Trophoblast cell (in vitro differentiated cells and primary cell): ENCODE measurements around the gene TUB.

ENCODE experiments used
- DNase-seq, 2 donors: peaks; one replicate each; pipeline ENCODE4 v3.0.0-alpha.2; 2016
- H2AFZ ChIP-seq: 2 replicates; pipeline ENCODE4 v1.6.1; 2013; ENCODE audit warnings: low read length, moderate library complexity, mild to moderate bottlenecking; ENCODE audit not compliant: insufficient read depth, poor library complexity
- H2AK5ac ChIP-seq: 2 replicates; pipeline ENCODE4 v1.6.1; 2013; ENCODE audit warnings: mild to moderate bottlenecking, low read length
- H2BK120ac ChIP-seq: 2 replicates; pipeline ENCODE4 v1.6.1; 2013; ENCODE audit warnings: low read length, mild to moderate bottlenecking, moderate library complexity; ENCODE audit not compliant: insufficient read depth, poor library complexity
- H2BK12ac ChIP-seq: 2 replicates; pipeline ENCODE4 v1.6.1; 2013; ENCODE audit warnings: mild to moderate bottlenecking, low read length, moderate library complexity
- H2BK5ac ChIP-seq: 2 replicates; pipeline ENCODE4 v1.6.1; 2013; ENCODE audit warnings: low read length, low read depth, moderate library complexity, mild to moderate bottlenecking; ENCODE audit not compliant: poor library complexity
- H3K14ac ChIP-seq: 2 replicates; pipeline ENCODE4 v1.6.1; 2013; ENCODE audit warnings: mild to moderate bottlenecking, low read length
- H3K18ac ChIP-seq: 2 replicates; pipeline ENCODE4 v1.6.1; 2013; ENCODE audit warnings: mild to moderate bottlenecking, low read length
- H3K23ac ChIP-seq: 2 replicates; pipeline ENCODE4 v1.6.1; 2013; ENCODE audit warnings: low read length
- H3K27ac ChIP-seq: 2 replicates; pipeline ENCODE4 v1.5.1; 2013; ENCODE audit warnings: low read depth, mild to moderate bottlenecking, inconsistent platforms, low read length, moderate library complexity
- H3K27me3 ChIP-seq: 2 replicates; pipeline ENCODE4 v1.6.1; 2013; ENCODE audit warnings: inconsistent platforms, mild to moderate bottlenecking, low read length, moderate library complexity; ENCODE audit not compliant: insufficient read depth
- H3K36me3 ChIP-seq, 2 experiments: 1 replicate in 1 of 2; 2 replicates in 1 of 2; pipeline ENCODE4 v1.6.1; 2013; ENCODE audit warnings: low read length in 2 of 2, mild to moderate bottlenecking in 2 of 2, moderate library complexity in 1 of 2; ENCODE audit not compliant: insufficient read depth in 2 of 2, control insufficient read depth in 1 of 2
- H3K4ac ChIP-seq: 2 replicates; pipeline ENCODE4 v1.6.1; 2013; ENCODE audit warnings: low read depth, mild to moderate bottlenecking, low read length, moderate library complexity
- H3K4me1 ChIP-seq, 2 experiments: 1 replicate in 1 of 2; 2 replicates in 1 of 2; pipeline ENCODE4 v1.6.1; 2013; ENCODE audit warnings: low read length in 2 of 2, mild to moderate bottlenecking in 2 of 2, moderate library complexity in 1 of 2; ENCODE audit not compliant: insufficient read depth in 2 of 2, control insufficient read depth in 1 of 2
- H3K4me2 ChIP-seq: 2 replicates; pipeline ENCODE4 v1.6.1; 2013; ENCODE audit warnings: inconsistent platforms, mild to moderate bottlenecking, low read length, moderate library complexity
- H3K4me3 ChIP-seq: 2 replicates; pipeline ENCODE4 v1.5.1; 2013; ENCODE audit warnings: mild to moderate bottlenecking, low read depth, low read length, inconsistent platforms
- H3K79me1 ChIP-seq: one replicate; pipeline ENCODE4 v1.6.1; 2013; ENCODE audit warnings: low read length
- H3K79me2 ChIP-seq: 2 replicates; pipeline ENCODE4 v1.6.1; 2013; ENCODE audit warnings: low read length, mild to moderate bottlenecking; ENCODE audit not compliant: control insufficient read depth, insufficient read depth, poor library complexity
- H3K9ac ChIP-seq: 2 replicates; pipeline ENCODE4 v1.6.1; 2013; ENCODE audit warnings: mild to moderate bottlenecking, low read length
- H3K9me3 ChIP-seq: 2 replicates; pipeline ENCODE4 v1.6.1; 2013; ENCODE audit warnings: low read depth, mild to moderate bottlenecking, control low read depth, inconsistent platforms, low read length; ENCODE audit not compliant: insufficient read depth
- H4K12ac ChIP-seq: 2 replicates; pipeline ENCODE4 v1.6.1; 2013; ENCODE audit warnings: low read depth, mild to moderate bottlenecking, low read length, moderate library complexity
- H4K8ac ChIP-seq: 2 replicates; pipeline ENCODE4 v1.6.1; 2013; ENCODE audit warnings: low read depth, mild to moderate bottlenecking, low read length, moderate library complexity
- H4K91ac ChIP-seq: one replicate; pipeline ENCODE4 v1.6.1; 2013; ENCODE audit warnings: low read depth, mild to moderate bottlenecking, low read length, moderate library complexity
- WGBS: extraction: QIAGEN DNeasy Blood & Tissue Kit; methylation state at CpG from one replicate; pipeline ENCODE4 v1.1.7; 2013; ENCODE audit warnings: missing lambda C conversion rate; ENCODE audit not compliant: insufficient read length, insufficient coverage; ENCODE audit errors: extremely low coverage; 5-methylcytosine and 5-hydroxymethylcytosine counted together

The TUB gene

GRCh38 chr11:8087185-8087584 is 6.2 kb downstream of the TUB start:
- Histone ChIP-seq H3K79me2 (no peaks in the 10 kb centered on the region), H3K36me3 (no peaks in the 10 kb centered on the region), H3K18ac (no peak overlapping the region), H3K23ac (no peak overlapping the region), H2AFZ (no peak overlapping the region), H3K9me3 (no peaks in the 10 kb centered on the region), H3K4ac (no peak overlapping the region), H4K91ac (no peak overlapping the region), H3K4me2 (no peak overlapping the region), H3K27me3 (no peaks in the 10 kb centered on the region), H2BK12ac (no peak overlapping the region), H3K4me1 (peaks cover 9 to 14% of the 10 kb centered on the region in 2 experiments), H3K9ac (no peak overlapping the region), H3K4me3 (no peak overlapping the region), H4K12ac (no peak overlapping the region), H3K79me1 (peaks cover 2% of the 10 kb centered on the region), H3K27ac (no peak overlapping the region), H2AK5ac (no peak overlapping the region), H2BK5ac (no peak overlapping the region), H2BK120ac (no peak overlapping the region), H4K8ac (no peak overlapping the region), H3K14ac (no peak overlapping the region)
- peak in 1 of 2 donors; percentile 10 for DNase-seq
- no CpG with 5 or more reads among the region's 4 CpGs for WGBS

- Histone ChIP-seq H2BK5ac (no peak overlapping the region), H3K9me3 (no peaks in the 10 kb centered on the region), H2BK120ac (no peak overlapping the region), H4K12ac (no peak overlapping the region), H2BK12ac (no peak overlapping the region), H2AK5ac (no peak overlapping the region), H3K27me3 (no peaks in the 10 kb centered on the region), H3K9ac (no peak overlapping the region), H3K4me2 (no peak overlapping the region), H2AFZ (no peak overlapping the region), H3K18ac (no peak overlapping the region), H3K79me1 (peaks cover 2% of the 10 kb centered on the region), H3K4ac (no peak overlapping the region), H3K79me2 (no peaks in the 10 kb centered on the region), H3K4me1 (peaks cover 5 to 9% of the 10 kb centered on the region in 2 experiments), H3K36me3 (no peaks in the 10 kb centered on the region), H3K14ac (no peak overlapping the region), H4K8ac (no peak overlapping the region), H3K4me3 (no peak overlapping the region), H3K23ac (no peak overlapping the region), H3K27ac (no peak overlapping the region), H4K91ac (no peak overlapping the region)
- no peak for DNase-seq
- no CpG with 5 or more reads among the region's 3 CpGs for WGBS
Measured at GRCh38 chr11:8087756-8088155, 6.7 kb downstream of the TUB start.

- WGBS: no CpG with 5 or more reads among the region's 17 CpGs
- Histone ChIP-seq H4K91ac (no peak overlapping the region), H2BK120ac (no peak overlapping the region), H3K36me3 (peaks cover 5 to 6% of the 10 kb centered on the region in 2 experiments), H3K9ac (no peak overlapping the region), H3K27me3 (no peaks in the 10 kb centered on the region), H3K18ac (no peak overlapping the region), H3K79me1 (no peaks in the 10 kb centered on the region), H3K4me2 (no peak overlapping the region), H2BK5ac (no peak overlapping the region), H3K27ac (no peak overlapping the region), H3K4ac (no peak overlapping the region), H3K23ac (no peak overlapping the region), H4K8ac (no peak overlapping the region), H3K14ac (no peak overlapping the region), H2AK5ac (no peak overlapping the region), H2BK12ac (no peak overlapping the region), H3K4me1 (no peaks in the 10 kb centered on the region), H3K4me3 (no peak overlapping the region), H3K79me2 (no peaks in the 10 kb centered on the region), H2AFZ (no peak overlapping the region), H4K12ac (no peak overlapping the region), H3K9me3 (no peaks in the 10 kb centered on the region)
- no peak for DNase-seq
Measured at GRCh38 chr11:8089791-8090510, 8.9 kb downstream of the TUB start.

- H3K4me2 ChIP-seq: no peak overlapping the region
- no peak overlapping the region for H2BK12ac ChIP-seq
- H2BK120ac ChIP-seq: no peak overlapping the region
- H4K12ac ChIP-seq: no peak overlapping the region
- no peaks in the 10 kb centered on the region for H3K79me1 ChIP-seq
- WGBS: no CpG with 5 or more reads among the region's 5 CpGs
- no peaks in the 10 kb centered on the region for H3K27me3 ChIP-seq
- no peaks in the 10 kb centered on the region for H3K9me3 ChIP-seq
- H3K9ac ChIP-seq: no peak overlapping the region
- H2BK5ac ChIP-seq: no peak overlapping the region
- no peaks in the 10 kb centered on the region for H3K79me2 ChIP-seq
- no peak overlapping the region for H4K91ac ChIP-seq
- H3K36me3 ChIP-seq: peaks cover 5 to 6% of the 10 kb centered on the region in 2 experiments
- no peak overlapping the region for H2AFZ ChIP-seq
- H4K8ac ChIP-seq: no peak overlapping the region
- no peak overlapping the region for H3K14ac ChIP-seq
- no peak overlapping the region for H2AK5ac ChIP-seq
- no peak overlapping the region for H3K4ac ChIP-seq
- peak in 1 of 2 donors; percentile 39 for DNase-seq
- no peak overlapping the region for H3K23ac ChIP-seq
- no peak overlapping the region for H3K4me3 ChIP-seq
- no peak overlapping the region for H3K27ac ChIP-seq
- H3K18ac ChIP-seq: no peak overlapping the region
- H3K4me1 ChIP-seq: no peaks in the 10 kb centered on the region
Measured at GRCh38 chr11:8090756-8091155, 9.7 kb downstream of the TUB start.
